Effector memory CD4-positive, alpha-beta T cell (primary cell): ENCODE data around the gene NR2C1.
"Not testable (repeated sequence)": the region's sequence is repeated elsewhere in the genome, so short reads cannot be mapped to it uniquely, and the experiment has no call there.

Experiments used
- DNase-seq, 3 donors: peaks; one replicate each; pipeline ENCODE4 v3.0.0-alpha.2; 2020
- H3K27ac ChIP-seq: 2 replicates; pipeline ENCODE4 v1.7.0; 2013; ENCODE audit warnings: mild to moderate bottlenecking, low read length, moderate library complexity; ENCODE audit not compliant: insufficient read depth, poor library complexity, severe bottlenecking
- H3K27me3 ChIP-seq: replicated peaks from 2 replicates; pipeline ENCODE4 v1.7.0; 2013; ENCODE audit warnings: mild to moderate bottlenecking, low read length; ENCODE audit not compliant: insufficient read depth, control insufficient read depth, poor library complexity, severe bottlenecking
- H3K36me3 ChIP-seq: 2 replicates; pipeline ENCODE4 v1.7.0; 2013; ENCODE audit warnings: mild to moderate bottlenecking, low read length, moderate library complexity; ENCODE audit not compliant: control insufficient read depth, insufficient read depth
- H3K4me1 ChIP-seq: 2 replicates; pipeline ENCODE4 v1.7.0; 2013; ENCODE audit warnings: low read length, mild to moderate bottlenecking; ENCODE audit not compliant: control insufficient read depth, insufficient read depth, poor library complexity, severe bottlenecking
- H3K4me3 ChIP-seq: 2 replicates; pipeline ENCODE4 v1.7.0; 2013; ENCODE audit warnings: low read length, low read depth, mild to moderate bottlenecking; ENCODE audit not compliant: insufficient read depth, poor library complexity, severe bottlenecking
- H3K9me3 ChIP-seq: 2 replicates; pipeline ENCODE4 v1.7.0; 2013; ENCODE audit warnings: mild to moderate bottlenecking, low read length, moderate library complexity; ENCODE audit not compliant: control insufficient read depth

The NR2C1 gene

DNA sequence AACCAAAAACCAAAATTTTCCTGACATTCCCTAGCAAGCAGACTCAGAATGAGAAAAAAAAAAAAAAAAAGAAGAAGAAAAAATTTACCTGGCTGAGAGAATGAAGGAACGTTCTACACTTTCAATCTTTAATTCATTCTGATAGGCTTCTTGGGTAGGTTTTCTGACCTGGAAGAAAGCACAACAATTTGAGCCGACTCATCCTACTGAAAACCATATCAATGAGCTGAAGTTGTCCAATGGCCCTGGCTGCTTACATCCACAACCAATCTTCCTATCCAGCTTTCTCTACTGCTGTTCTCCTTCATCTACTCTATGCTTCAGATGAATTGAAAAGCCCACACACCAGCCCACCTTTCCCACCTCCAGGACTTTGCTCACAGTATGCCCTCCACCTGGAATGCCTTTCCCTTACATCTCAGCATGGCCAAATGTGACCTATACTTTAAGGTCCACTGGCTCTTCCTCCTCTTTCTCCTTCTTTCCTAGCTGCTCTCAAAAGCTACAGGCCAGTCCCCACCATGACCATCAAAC lies 31.6 kb upstream of the NR2C1 start:
- no peak overlapping the region for H3K4me3 ChIP-seq
- H3K36me3 ChIP-seq = no peaks in the 10 kb centered on the region
- no peaks in the 10 kb centered on the region for H3K27me3 ChIP-seq
- no peaks in the 10 kb centered on the region for H3K4me1 ChIP-seq
- no peak overlapping the region for H3K27ac ChIP-seq
- no peak for DNase-seq
- H3K9me3 ChIP-seq = no peaks in the 10 kb centered on the region

DNA sequence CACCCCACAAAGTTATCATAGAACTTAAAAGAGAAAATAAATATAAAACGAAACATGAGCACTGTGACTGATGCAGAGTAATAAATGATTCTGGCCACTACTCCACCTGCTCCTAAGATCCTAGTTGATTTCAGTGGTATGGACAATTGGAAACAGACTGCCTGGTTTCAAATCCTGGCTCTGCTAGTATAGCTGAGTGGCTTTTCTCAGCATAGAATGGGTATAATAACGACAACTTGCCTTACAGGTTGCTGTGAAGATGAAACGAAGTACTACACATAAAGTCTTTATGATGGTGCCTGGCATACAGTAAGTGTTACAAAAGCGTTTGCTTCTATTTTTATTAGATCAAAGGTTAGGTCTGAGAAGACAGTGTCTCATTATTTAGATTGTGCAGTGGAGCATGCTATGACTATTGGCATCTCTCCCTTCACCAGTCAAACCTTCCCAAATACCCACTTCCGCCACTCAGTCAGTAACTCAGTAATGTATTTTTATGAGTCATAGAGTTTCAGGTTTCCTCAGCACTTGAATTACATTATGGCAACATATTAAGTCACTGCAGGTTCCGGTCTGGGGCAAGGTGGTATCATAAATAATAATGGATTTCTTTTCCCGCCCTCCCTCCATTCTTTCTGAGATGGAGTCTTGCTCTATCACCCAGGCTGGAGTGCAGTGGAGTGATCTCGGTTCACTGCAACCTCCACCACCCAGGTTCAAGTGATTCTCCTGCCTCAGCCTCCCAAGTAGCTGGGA lies 29.7 kb upstream of the NR2C1 start:
- Histone ChIP-seq H3K36me3 (no peaks in the 10 kb centered on the region), H3K4me1 (no peaks in the 10 kb centered on the region), H3K9me3 (no peaks in the 10 kb centered on the region), H3K27me3 (no peaks in the 10 kb centered on the region), H3K4me3 (no peak overlapping the region), H3K27ac (no peak overlapping the region)
- DNase-seq = no peak

GRCh38 chr12:95101957-95102356 lies 28.5 kb upstream of the NR2C1 start:
- not testable (repeated sequence) for H3K4me3 ChIP-seq, H3K36me3 ChIP-seq, H3K9me3 ChIP-seq, H3K4me1 ChIP-seq, H3K27ac ChIP-seq, H3K27me3 ChIP-seq, DNase-seq

DNA sequence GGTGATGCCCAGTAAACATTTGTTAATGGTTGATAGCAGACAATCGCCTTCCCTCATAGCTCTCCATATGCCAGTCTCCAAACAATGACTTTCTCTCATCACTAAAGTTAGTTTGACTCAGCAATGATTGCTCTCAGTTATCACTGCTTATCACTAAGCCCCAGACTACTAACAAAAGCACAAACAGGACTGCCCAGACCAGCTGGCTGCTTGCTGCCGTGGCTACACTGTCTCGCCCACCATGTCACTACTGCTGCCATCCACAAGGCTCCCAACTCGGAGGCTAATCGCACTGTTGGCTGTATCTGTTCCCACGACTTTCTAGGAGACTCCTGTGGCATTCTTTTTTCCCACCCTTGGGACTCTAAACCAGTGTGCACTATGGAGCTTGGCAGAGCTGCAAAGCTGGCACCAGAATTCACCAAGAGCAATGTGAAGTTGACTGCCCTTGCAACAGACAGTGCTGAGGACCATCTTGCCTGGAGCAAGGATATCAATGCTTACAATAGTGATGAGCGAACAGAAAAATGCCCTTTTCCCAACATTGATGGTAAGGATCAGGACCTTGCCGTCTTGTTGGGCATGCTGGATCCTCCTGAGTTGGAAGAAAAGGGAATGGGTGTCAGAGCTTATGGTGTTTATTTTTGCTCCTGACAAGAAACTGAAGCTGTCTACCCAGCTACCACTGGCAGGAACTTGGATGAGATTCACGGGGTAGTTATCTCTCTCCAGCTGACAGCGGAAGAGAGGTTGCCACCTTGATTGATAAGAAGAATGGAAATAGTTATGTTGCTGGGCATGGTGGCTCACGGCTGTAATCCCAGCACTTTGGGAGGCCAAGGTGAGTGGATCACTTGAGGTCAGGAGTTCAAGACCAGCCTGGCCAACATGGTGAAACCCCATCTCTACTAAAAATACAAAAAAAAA lies 27.1 kb upstream of the NR2C1 start:
- no peaks in the 10 kb centered on the region for H3K9me3 ChIP-seq
- DNase-seq = no peak
- no peak overlapping the region for H3K27ac ChIP-seq
- H3K4me1 ChIP-seq = no peaks in the 10 kb centered on the region
- H3K27me3 ChIP-seq = no peaks in the 10 kb centered on the region
- H3K4me3 ChIP-seq = no peak overlapping the region
- no peaks in the 10 kb centered on the region for H3K36me3 ChIP-seq

DNA sequence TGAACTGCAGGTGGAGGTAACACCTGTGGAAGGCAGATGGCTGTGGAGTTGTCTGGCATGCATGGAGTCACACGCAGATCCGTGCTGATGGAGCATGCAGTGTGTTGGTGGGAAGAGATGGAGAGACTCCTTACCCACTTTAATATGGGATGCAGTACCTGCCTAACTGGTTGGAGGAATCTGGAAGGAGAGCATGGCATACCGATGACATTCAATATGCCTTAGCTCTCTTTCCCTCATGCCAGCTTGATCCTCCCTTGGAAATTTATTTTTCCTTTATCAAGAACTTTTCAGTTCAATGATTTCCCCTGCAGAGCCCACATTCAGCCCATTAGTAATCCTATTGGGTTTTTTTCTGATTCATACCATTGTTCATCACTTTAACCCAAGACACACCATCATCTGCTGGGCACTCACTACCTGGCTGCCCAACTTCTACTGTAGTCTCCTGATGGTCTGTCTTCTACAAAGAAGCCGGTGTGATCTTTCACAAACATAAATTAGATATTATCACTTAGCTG lies 25.9 kb upstream of the NR2C1 start:
- H3K27ac ChIP-seq = no peak overlapping the region
- H3K9me3 ChIP-seq = no peaks in the 10 kb centered on the region
- no peaks in the 10 kb centered on the region for H3K27me3 ChIP-seq
- H3K36me3 ChIP-seq = no peaks in the 10 kb centered on the region
- no peaks in the 10 kb centered on the region for H3K4me1 ChIP-seq
- no peak for DNase-seq
- no peak overlapping the region for H3K4me3 ChIP-seq

GRCh38 chr12:95096852-95097251 lies 23.4 kb upstream of the NR2C1 start:
- DNase-seq = no peak
- no peaks in the 10 kb centered on the region for H3K27me3 ChIP-seq
- H3K4me3 ChIP-seq = no peak overlapping the region
- H3K27ac ChIP-seq = no peak overlapping the region
- no peaks in the 10 kb centered on the region for H3K4me1 ChIP-seq
- H3K9me3 ChIP-seq = no peaks in the 10 kb centered on the region
- no peaks in the 10 kb centered on the region for H3K36me3 ChIP-seq

- DNase-seq = no peak
- Histone ChIP-seq H3K27me3 (no peaks in the 10 kb centered on the region), H3K36me3 (no peaks in the 10 kb centered on the region), H3K4me1 (no peaks in the 10 kb centered on the region), H3K27ac (no peak overlapping the region), H3K4me3 (no peak overlapping the region), H3K9me3 (no peaks in the 10 kb centered on the region)
Observed at GRCh38 chr12:95096378-95096777, 23.0 kb upstream of the NR2C1 start.

- not testable (repeated sequence) for H3K36me3 ChIP-seq, DNase-seq, H3K4me1 ChIP-seq, H3K27ac ChIP-seq, H3K9me3 ChIP-seq, H3K27me3 ChIP-seq, H3K4me3 ChIP-seq
Observed at GRCh38 chr12:95095866-95096265, 22.4 kb upstream of the NR2C1 start.

GRCh38 chr12:95089462-95089861 lies 16.0 kb upstream of the NR2C1 start:
- H3K27ac ChIP-seq = no peak overlapping the region
- H3K27me3 ChIP-seq = no peaks in the 10 kb centered on the region
- H3K4me3 ChIP-seq = no peak overlapping the region
- H3K4me1 ChIP-seq = no peaks in the 10 kb centered on the region
- H3K36me3 ChIP-seq = no peaks in the 10 kb centered on the region
- no peaks in the 10 kb centered on the region for H3K9me3 ChIP-seq
- no peak for DNase-seq

DNA sequence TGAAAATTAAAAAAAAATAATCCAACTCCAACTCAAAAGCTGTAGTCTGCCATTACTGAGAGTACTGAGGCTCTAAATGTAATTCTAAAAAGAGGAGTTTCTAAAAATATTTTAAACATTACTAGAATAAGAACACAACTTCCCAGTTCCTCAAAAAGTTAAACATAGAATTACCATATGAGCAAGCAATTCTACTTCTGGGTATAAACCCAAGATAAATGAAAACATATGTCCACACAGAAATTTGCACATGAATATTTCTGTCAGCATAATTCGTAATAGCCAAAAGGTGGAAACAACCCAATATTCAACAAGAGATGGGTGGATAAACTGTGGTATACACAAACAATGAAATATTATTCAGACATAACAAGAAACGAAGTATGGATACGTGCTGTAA lies 15.0 kb upstream of the NR2C1 start:
- Histone ChIP-seq H3K9me3 (no peaks in the 10 kb centered on the region), H3K4me1 (no peaks in the 10 kb centered on the region), H3K27ac (no peak overlapping the region), H3K36me3 (no peaks in the 10 kb centered on the region), H3K27me3 (no peaks in the 10 kb centered on the region), H3K4me3 (no peak overlapping the region)
- DNase-seq = no peak
